K562 (cell line): ENCODE measurements around the gene TRNAU1AP. TPM values are rescaled to one million over a fixed set of nuclear protein-coding genes. Genes with fewer than 3 reads are reported as not detected.

Source experiments
- ARHGAP35 ChIP-seq: fragments of 450-650 bp; IDR thresholded peaks from 2 replicates; pipeline ENCODE4 v1.6.1; 2018; ENCODE audit not compliant: partially characterized antibody
- CBX3 ChIP-seq, 2 experiments: IDR thresholded peaks; 1 replicate in 1 of 2; 2 replicates in 1 of 2; pipeline ENCODE4 v1.6.1; 2012; ENCODE audit warnings: inconsistent platforms in 2 of 2, low read length in 2 of 2, borderline replicate concordance in 1 of 2, control low read depth in 1 of 2
- CUX1 ChIP-seq: fragments of 200-800 bp; sonication (Bioruptor generic); IDR thresholded peaks from 2 replicates; pipeline ENCODE4 v1.6.1; 2016; ENCODE audit warnings: missing genetic modification characterization, missing compliant biosample characterization
- DMBX1 ChIP-seq: fragments of 250-450 bp; sonication (Bioruptor Pico); IDR thresholded peaks from 2 replicates; pipeline ENCODE4 v1.8.0; 2022; ENCODE audit warnings: inconsistent platforms, mild to moderate bottlenecking, moderate library complexity, borderline replicate concordance
- HLTF ChIP-seq: fragments of 450-650 bp; IDR thresholded peaks from 2 replicates; pipeline ENCODE4 v1.6.1; 2016
- KAT8 ChIP-seq: fragments of 450-650 bp; IDR thresholded peaks from 2 replicates; pipeline ENCODE4 v1.6.1; 2016; ENCODE audit warnings: low read depth, mild to moderate bottlenecking
- MAFG ChIP-seq: fragments of 450-650 bp; conservative IDR thresholded peaks from 2 replicates; pipeline ENCODE4 v1.6.1; 2016; ENCODE audit warnings: missing genetic modification characterization, missing compliant biosample characterization
- MEF2A ChIP-seq: IDR thresholded peaks from 2 replicates; pipeline ENCODE4 v1.6.1; 2011; ENCODE audit warnings: low read depth, mild to moderate bottlenecking, low read length, moderate library complexity; ENCODE audit not compliant: control insufficient read depth
- MLLT1 ChIP-seq, 2 experiments: fragments of 450-650 bp; IDR thresholded peaks; 2 replicates each; pipeline ENCODE4 v1.6.1; 2016
- PHB ChIP-seq: fragments of 250-450 bp; sonication (Bioruptor Pico); IDR thresholded peaks from 2 replicates; pipeline ENCODE4 v1.5.0; 2021
- RBFOX2 ChIP-seq: fragments of 200-400 bp; formaldehyde crosslinking; IDR thresholded peaks from 2 replicates; pipeline ENCODE4 v1.6.1; 2017; ENCODE audit warnings: low read depth, mild to moderate bottlenecking, low read length, moderate library complexity
- SUPT5H ChIP-seq: fragments of 450-650 bp; IDR thresholded peaks from 2 replicates; pipeline ENCODE4 v1.6.1; 2016
- USF2 ChIP-seq: sonication (generic); formaldehyde crosslinking; IDR thresholded peaks from 2 replicates; pipeline ENCODE4 v1.5.0; 2020; ENCODE audit warnings: missing genetic modification reagents
- WHSC1 ChIP-seq: IDR thresholded peaks from one replicate; pipeline ENCODE4 v1.6.1; 2012; ENCODE audit warnings: low read length, control low read depth, inconsistent platforms
- XRCC5 ChIP-seq: fragments of 200-400 bp; formaldehyde crosslinking; IDR thresholded peaks from 2 replicates; pipeline ENCODE4 v1.6.1; 2017; ENCODE audit warnings: low read depth, mild to moderate bottlenecking, low read length
- ZMIZ1 ChIP-seq, 2 experiments: fragments of 150-350 bp in 1 of 2; IDR thresholded peaks; 2 replicates each; pipeline ENCODE4 v1.6.1; 2012 to 2016; ENCODE audit warnings: low read depth in 2 of 2, low read length in 2 of 2, mild to moderate bottlenecking in 1 of 2, moderate library complexity in 1 of 2
- polyA plus RNA-seq, 8 experiments: library from polyadenylated mRNA; depleted of rRNA in 4 of 8; stranded (reverse) in 5 of 8; unstranded in 3 of 8; fragments of >200 nt; fragmentation: Nextera tagmentation in 2 of 8; fragmentation: Illumina TruSeq in 1 of 8; extraction: Ambion mirVana in 2 of 8; extraction: Trizol in 1 of 8; gene quantifications; 2 replicates each; pipeline versions ENCODE4 v1.2.1 to v1.2.3, GENCODE V29; 2011 to 2014; ENCODE audit warnings: inconsistent platforms in 1 of 8, missing spikeins in 1 of 8
- total RNA-seq, 7 experiments: library from RNA; depleted of rRNA in 6 of 7; stranded (reverse); fragments of >200 nt in 6 of 7; fragmentation: Illumina TruSeq in 2 of 7; extraction: Trizol in 2 of 7; gene quantifications; 2 replicates each; pipeline versions ENCODE4 v1.2.1 to v1.2.3, GENCODE V29; 2011 to 2021; ENCODE audit warnings: low replicate concordance in 1 of 7

The TRNAU1AP gene
- total and polyA plus RNA-seq, 9 of the 15 experiments (the other 6 are each of a cell fraction or from before 2014, with no cell fraction given), result 34.9 to 110 (median 46.3) TPM

DNA sequence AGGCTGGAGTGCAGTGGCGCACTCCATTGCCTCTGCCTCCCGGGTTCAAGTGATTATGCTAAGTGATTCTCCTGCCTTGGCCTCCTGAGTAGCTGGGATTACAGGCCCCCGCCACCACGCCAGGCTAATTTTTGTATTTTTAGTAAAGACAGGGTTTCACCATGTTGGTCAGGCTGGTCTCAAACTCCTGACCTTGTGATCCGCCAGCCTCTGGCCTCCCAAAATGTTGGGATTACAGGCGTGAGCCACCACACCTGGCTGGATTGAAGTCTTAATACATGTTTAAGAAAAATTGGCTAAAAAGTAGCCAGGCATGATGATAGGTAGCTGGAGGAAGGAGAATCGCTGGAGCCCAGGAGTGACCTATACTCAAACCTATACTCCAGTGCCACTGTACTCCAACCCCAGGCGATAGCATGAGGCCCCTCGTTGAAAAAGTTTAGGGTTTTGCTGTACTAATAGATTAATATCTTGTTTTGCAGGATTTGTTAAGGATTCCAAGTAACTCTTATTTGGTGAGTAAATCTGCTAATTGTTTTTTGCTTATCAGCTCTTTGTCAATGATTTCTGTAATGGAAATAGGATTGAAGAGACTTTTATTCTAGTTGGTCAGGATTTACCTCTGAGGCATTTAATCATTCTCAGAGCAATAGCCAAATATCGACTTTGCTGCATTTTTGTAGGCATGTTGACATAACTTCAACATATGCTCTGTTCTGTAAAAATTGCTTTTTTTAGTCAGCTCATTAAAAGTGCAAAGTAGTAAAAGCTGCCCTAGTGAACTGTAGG is 45.0 kb upstream of the TRNAU1AP start (continued):
- peak; percentile 61 for TF ChIP-seq RBFOX2
- TF ChIP-seq CUX1, result no peak
- TF ChIP-seq MLLT1 (IDR thresholded peaks at IDR 0.05), result peak; percentile 34 to 84
- no peak for TF ChIP-seq ZMIZ1 (IDR thresholded peaks at IDR 0.05; ENCODE audit: low read depth in 2 of 2, low read length in 2 of 2)
- no peak for TF ChIP-seq MEF2A
- TF ChIP-seq DMBX1 (CRISPR knock-in tag), result no peak
- peak; percentile 29; the same call in 1 of the 2 replicates for TF ChIP-seq XRCC5
- TF ChIP-seq KAT8, result no peak
- peak; percentile 24; the same call in 1 of the 2 replicates for TF ChIP-seq MAFG
- peak; percentile 37 for TF ChIP-seq SUPT5H
- TF ChIP-seq ARHGAP35, result no peak
- TF ChIP-seq WHSC1, result no peak
- no peak for TF ChIP-seq USF2
- no peak for TF ChIP-seq PHB (CRISPR knock-in tag)
- TF ChIP-seq HLTF, result no peak
- 0 out of 3 replicates have a peak, but pooled peaks of 1 of the 2 experiments have one; percentile 42 for TF ChIP-seq CBX3 (IDR thresholded peaks at IDR 0.05; ENCODE audit: borderline replicate concordance in 1 of 2, low read length in 2 of 2)
